ENCODE data around the gene CDK5R2.

The CDK5R2 gene

DNA sequence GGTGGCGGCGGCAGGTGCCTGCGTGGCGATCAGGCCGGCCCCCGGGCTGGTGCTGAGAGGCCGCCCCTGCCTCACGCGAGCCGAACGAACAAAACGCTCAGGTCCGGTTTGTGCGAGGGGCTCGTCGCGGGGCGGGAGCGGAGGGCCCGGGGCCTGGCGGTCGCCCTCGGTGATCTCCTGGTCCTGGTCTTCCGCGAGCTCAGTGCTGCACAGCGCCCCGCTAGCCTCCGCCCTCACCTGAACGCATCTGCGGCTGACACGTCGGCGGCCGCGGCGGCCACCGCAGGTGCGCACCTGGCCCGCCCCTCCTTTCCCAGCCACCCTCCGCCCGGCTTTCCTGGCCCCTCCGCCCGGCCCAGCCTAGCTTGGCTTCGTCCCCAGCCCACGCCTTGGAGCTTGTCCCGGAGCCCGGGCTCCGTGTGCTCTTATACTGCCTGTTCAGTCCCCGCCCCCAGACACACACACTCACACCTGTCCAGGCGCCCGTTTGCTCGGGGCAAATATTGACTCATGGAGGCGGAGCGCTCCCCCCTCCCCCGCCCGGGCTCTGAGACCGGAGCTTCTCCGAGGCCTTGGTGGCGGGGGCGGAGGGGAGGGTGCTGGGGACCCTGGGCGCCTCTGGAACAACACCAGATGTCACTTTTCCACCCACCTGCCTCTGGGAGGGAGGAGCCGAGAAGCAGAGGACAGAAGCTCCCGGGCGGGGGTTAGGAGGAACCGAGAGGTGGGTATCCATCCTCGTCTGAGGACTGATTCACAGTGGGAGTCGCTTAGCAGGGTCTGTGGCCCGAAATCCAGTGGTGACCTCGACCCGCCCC, 42.3 kb downstream of the CDK5R2 start:
- in situ Hi-C loops (cut with MboI; ENCODE audit: low sequenced_read_pairs) = no loop called here

DNA sequence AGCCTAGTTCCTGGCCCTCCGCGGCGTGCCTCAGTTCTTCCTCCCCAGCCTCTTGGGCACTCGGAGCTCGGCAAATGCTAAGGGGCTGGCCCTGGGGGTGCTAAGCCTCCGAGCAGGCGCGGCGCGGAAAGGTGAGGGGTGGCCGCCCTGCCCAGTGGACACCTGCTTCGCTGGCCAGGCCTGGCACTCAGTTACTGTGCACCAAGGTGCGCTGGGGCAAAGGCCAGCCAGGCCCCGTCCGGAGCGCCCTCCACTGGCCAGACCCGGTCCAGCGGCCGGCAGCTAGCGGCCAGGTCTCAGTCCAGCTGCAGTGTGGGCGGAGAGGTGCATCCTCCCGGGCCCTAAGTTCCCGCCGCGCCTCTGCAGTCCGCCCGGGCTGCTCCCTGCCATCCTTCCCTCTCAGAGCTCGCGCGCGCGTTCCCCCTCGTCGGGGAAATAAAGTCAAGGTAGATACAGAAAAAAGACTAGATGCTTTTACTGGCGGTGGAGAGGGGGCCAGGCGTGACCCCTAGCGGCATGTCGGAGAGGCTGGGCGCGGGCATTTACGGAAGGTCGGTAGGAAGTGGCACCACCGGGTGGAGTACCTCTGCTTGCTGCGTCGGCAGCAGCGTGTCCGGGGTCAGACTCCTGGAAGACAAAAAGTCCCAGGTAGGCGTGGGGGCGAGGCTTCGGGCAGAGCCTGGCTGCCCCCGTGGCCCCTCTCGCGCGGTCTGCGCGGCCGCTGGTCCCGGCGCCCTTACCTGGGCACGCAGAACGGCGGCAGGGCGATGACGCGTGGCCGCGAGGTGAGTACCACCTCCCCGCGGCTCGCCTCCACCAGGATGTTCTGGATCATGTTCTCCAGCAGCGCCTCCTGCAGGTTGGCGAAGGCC, 43.2 kb downstream of the CDK5R2 start:
- in situ Hi-C loops (cut with MboI; ENCODE audit: low sequenced_read_pairs) = no loop called here

DNA sequence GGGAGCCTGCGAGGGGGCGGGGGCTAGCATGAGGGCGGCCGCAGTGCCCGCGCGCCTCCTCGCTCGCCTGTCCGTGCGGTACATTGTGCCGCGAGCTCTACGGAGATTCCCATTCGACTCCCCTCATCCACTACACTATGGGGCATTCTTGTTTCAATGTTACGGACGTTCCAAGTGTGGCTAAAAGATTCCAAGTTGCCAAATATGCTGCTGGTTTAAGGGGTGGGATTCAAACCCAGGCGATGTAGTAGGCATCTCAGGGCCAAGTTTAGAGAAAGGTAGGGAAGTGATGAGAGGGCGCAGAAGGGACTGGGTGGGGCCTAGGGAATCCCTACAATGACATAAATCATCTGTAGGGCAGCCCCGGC, 43.8 kb downstream of the CDK5R2 start:
- in situ Hi-C loops (cut with MboI; ENCODE audit: low sequenced_read_pairs) = no loop called here

DNA sequence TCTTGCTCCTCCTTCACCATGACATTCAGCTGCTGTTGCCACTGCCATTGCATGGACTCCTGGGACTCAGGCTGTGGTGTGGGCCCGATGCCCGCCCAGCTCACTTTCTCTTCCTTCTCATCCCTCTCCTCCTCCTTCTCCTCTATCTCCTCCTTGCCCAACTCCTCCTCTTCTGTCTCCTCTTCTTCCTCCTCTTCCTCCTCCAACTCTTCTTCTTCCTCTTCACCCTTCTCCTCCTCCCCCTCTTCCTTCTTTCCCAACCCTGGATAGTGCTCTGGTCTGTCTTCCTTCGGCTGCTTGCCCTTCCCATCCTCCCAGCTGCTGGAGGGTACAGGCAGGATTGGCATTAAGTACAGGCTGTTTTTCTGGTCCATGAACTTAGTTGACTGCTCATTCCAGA, 44.5 kb downstream of the CDK5R2 start:
- in situ Hi-C loops (cut with MboI; ENCODE audit: low sequenced_read_pairs) = no loop called here

DNA sequence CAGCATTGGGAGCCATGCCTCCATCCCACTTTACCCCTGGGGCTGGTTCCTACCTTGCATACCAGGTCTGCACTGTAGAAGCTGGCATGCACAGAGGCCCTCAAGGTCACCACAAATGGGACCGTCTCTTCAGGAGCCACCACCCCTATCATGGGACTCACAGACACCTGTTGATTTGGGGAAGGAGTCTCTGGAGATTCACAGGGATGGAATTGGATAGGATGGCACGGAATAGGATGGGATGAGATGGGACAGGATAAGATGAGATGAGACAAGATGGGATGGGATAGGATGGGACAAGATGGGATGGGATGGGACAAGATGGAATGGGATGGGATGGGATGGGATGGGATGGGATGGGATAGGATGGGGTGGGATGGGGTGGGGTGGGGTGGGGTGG, 49.8 kb downstream of the CDK5R2 start:
- in situ Hi-C loops (cut with MboI; ENCODE audit: low sequenced_read_pairs) = no loop called here

DNA sequence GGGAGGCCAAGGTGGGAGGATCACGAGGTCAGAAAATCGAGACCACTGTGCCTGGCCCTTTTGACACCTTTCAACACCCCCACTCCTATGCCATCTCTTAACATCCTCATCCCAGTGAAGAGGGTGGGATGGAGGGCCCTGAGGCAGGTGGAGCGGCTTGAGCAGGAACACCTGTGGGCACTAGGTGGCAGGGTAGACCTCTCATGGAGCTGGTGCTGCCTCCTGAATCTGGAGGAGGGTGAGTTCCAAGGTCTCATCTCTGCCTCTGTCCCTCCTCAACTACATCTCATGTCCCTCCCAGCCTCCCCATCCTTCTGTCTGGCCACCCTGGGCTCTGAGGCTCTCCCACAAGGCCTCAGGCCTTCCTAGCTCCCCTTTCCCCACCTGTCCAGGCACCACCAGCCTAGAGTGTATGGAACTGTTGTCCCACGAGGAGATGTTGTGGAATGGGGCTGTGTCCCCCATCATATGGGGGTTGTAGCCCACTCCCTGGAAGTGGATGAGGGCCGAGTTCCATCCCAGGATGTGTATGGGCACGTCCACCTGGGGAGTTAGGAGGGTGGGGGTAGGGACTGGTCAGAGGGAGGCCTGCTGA, 50.8 kb downstream of the CDK5R2 start:
- in situ Hi-C loops (cut with MboI; ENCODE audit: low sequenced_read_pairs) = no loop called here

DNA sequence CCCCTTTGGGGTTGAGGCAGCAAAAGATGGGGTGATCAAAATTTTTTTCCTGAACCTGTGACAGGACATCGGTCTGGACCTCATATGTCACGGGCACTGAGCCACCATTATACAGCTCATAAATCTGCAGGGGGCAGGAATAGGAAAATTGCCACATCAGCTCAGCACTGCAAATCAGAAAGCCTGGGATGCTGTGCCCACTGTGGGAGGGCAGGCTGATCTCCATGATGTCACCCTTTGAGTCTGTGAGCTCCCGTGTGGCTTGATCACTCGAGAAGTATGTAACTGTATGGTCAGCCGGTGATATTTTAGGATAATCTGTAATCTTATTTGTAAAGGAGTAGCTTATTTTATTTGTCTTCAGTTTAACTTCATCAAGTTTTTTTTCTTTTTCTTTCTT, 51.4 kb downstream of the CDK5R2 start:
- in situ Hi-C loops (cut with MboI; ENCODE audit: low sequenced_read_pairs) = no loop called here
